ENCODE measurements around the gene TUFM. TPM values are rescaled to one million over a fixed set of nuclear protein-coding genes. Genes with fewer than 3 reads are reported as not detected.
"Not testable (repeated sequence)": the region's sequence is repeated elsewhere in the genome, so short reads cannot be mapped to it uniquely, and the experiment has no call there.

Gene TUFM
- total RNA-seq, 2 donors from 2014 or later: 252 to 427 TPM

DNA sequence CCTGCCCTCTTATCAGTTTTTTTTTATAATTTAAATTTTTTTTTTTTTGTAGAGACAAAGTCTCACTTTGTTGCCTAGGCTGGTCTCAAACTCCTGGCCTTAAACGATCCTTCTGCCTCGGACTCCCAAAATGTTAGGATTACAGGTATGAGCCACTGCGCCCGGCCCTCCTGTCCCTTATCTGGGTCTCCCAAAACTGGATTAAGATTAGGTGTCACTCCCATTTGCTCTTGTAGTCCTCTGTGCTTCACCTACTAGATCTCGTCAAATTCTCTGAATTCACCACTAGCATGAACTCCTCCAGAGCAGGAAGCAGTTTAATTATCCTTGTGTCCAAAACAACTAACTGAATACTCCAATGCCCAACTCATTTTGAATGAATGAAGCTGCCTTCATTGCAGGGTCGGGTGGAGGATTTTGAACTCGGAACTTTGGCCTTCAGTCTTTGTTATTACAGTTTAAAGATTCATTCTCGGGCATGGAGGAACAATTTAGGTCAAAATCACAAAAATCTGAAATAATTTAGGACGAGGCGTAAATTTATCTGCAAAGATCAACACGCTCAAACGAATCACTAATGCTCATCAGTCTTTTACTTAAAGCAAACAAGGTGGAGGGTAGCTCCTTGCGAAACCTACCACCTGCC lies 24.2 kb downstream of the TUFM start:
- peaks cover 15% of the 10 kb centered on the region for H3K4me1 ChIP-seq
- H3K36me3 ChIP-seq: peaks cover 3% of the 10 kb centered on the region
- TF ChIP-seq, protein P1, sequence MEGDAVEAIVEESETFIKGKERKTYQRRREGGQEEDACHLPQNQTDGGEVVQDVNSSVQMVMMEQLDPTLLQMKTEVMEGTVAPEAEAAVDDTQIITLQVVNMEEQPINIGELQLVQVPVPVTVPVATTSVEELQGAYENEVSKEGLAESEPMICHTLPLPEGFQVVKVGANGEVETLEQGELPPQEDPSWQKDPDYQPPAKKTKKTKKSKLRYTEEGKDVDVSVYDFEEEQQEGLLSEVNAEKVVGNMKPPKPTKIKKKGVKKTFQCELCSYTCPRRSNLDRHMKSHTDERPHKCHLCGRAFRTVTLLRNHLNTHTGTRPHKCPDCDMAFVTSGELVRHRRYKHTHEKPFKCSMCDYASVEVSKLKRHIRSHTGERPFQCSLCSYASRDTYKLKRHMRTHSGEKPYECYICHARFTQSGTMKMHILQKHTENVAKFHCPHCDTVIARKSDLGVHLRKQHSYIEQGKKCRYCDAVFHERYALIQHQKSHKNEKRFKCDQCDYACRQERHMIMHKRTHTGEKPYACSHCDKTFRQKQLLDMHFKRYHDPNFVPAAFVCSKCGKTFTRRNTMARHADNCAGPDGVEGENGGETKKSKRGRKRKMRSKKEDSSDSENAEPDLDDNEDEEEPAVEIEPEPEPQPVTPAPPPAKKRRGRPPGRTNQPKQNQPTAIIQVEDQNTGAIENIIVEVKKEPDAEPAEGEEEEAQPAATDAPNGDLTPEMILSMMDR (IDR thresholded peaks at IDR 0.05): no peak
- H3K27me3 ChIP-seq: no peaks in the 10 kb centered on the region
- peak overlapping the region; percentile 100 for H3K27ac ChIP-seq
- intact Hi-C loops (cut with DNase I): loop anchor here (10.0 kb wide), 1 partner anchor 123 kb away; no protein-coding TSS in a partner anchor
- H3K9ac ChIP-seq (ENCODE audit: low read depth in 2 of 2, low read length in 2 of 2): peak overlapping the region; percentile 12 to 84
- H3K9me3 ChIP-seq: no peaks in the 10 kb centered on the region
- no peak for DNase-seq
- peak overlapping the region; percentile 99 for H3K4me3 ChIP-seq

DNA sequence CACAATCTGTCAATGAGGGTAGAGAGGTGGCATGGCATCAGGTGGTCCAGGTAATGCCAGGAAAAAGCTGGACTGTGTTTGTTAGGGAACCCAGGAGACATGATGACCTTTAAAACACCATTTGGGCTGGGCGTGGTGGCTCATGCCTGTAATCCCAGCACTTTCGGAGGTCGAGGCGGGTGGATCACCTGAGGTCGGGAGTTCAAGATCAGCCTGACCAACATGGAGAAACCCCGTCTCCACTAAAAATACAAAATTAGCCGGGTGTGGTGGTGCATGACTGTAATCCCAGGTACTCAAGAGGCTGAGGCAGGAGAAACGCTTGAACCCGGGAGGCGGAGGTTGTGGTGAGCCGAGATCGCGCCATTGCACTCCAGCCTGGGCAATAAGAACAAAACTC lies 25.6 kb downstream of the TUFM start:
- H3K9ac ChIP-seq (ENCODE audit: low read depth in 2 of 2, low read length in 2 of 2); H3K4me3 ChIP-seq; H3K27me3 ChIP-seq; H3K36me3 ChIP-seq; H3K9me3 ChIP-seq: not testable (repeated sequence)
- intact Hi-C loops (cut with DNase I): loop anchor here (10.0 kb wide), 1 partner anchor 124 kb away; no protein-coding TSS in a partner anchor
- Histone ChIP-seq H3K4me1 (peaks cover 15% of the 10 kb centered on the region), H3K27ac (peak overlapping the region; percentile 57)
- DNase-seq: peak; percentile 32

DNA sequence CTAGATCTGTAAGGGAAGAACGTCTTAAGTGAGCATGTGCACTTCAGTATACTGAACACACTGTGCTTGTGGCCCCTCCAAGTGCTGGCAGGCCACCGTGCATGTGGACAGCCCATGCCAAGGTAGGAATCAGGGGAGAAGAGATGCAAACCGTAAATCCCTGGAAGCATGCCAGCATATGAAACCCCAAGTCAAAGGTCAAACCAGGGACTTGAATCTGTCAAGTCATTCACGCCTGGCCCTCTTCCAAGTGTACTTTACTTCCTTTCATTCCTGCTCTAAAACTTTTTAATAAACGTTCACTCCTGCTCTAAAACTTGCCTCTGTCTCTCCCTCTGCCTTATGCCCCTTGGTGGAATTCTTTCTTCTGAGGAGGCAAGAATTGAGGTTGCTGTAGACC lies 26.1 kb downstream of the TUFM start:
- TF ChIP-seq, protein P1 (IDR thresholded peaks at IDR 0.05): no peak
- peak overlapping the region; percentile 57 for H3K27ac ChIP-seq
- H3K36me3 ChIP-seq: no peaks in the 10 kb centered on the region
- no peak overlapping the region for H3K4me3 ChIP-seq
- no peaks in the 10 kb centered on the region for H3K27me3 ChIP-seq
- intact Hi-C loops (cut with DNase I): loop anchor here (10.0 kb wide), 1 partner anchor 125 kb away; no protein-coding TSS in a partner anchor
- peak; percentile 83 for DNase-seq
- H3K9ac ChIP-seq (ENCODE audit: low read depth in 2 of 2, low read length in 2 of 2): peak overlapping the region in 1 of 2 donors; percentile 12
- H3K4me1 ChIP-seq: peaks cover 10% of the 10 kb centered on the region
- no peaks in the 10 kb centered on the region for H3K9me3 ChIP-seq

DNA sequence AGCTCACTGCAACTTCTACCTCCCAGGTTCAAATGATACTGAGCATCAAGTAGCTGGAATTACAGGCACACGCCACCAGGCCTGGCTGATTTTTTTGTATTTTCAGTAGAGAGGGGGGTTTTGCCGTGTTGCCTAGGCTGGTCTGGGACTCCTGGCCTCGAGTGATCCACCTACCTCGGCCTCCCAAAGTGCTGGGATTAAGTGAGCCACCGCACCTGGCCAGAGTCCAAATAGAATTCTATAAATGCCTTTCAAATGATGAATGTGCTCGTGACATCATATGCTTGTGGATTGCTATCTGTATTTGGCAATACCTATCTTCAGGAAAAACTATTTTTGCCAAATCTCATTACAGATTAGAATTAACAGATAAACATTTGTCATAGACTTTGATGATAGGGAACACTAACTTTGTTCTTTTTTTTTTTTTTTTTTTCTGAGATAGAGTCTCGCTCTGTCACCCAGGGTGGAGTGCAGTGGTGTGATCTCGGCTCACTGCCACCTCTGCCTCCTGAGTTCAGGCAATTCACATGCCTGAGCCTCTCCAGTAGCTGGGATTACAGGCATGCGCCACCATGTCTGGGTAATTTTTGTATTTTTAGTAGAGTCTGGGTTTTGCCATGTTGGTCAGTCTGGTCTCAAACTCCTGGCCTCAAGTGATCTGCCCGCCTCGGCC lies 38.6 kb downstream of the TUFM start:
- H3K9me3 ChIP-seq; intact Hi-C loops (cut with DNase I); H3K36me3 ChIP-seq; H3K27me3 ChIP-seq; H3K27ac ChIP-seq; H3K4me1 ChIP-seq; DNase-seq; H3K9ac ChIP-seq (ENCODE audit: low read depth in 2 of 2, low read length in 2 of 2); H3K4me3 ChIP-seq: not testable (repeated sequence)

DNA sequence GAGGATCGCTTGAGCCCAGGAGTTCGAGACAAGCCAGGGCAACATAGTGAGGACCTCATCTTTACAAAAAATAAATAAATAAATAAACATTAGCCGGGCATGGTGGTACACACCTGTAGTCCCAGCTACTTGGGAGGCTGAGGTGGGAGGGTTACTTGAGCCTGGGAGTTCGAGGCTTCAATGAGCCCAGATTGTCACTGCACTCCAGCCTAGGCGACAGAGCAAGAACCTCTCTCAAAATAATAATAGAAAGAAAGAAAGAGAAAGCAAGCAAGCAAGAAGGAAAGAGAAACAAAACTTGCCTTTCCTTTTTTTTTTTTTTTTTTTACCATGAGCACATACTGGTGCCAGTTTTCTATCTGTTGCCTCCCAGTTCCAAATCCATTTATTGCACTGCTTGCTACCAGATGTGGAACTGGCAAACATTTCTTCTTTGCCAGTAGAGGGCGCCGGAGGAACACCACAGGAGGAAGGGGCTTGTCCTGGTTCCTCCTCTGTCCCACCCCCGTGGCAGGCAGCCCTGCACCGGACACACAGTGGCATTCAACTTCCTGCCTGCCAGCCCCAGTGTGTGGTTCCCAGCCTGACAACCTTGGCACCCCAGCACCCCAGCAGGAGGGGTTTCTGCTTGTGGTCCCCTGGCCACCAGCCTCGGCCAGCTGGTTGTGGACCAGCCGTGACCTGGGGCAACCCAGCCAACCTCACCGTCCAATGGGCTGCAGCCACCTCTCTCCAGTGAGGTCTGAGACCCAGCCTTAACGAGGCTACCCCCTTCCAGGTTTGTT lies 43.7 kb downstream of the TUFM start:
- H3K36me3 ChIP-seq; H3K27ac ChIP-seq; H3K4me3 ChIP-seq; H3K9ac ChIP-seq (ENCODE audit: low read depth in 2 of 2, low read length in 2 of 2); H3K9me3 ChIP-seq; intact Hi-C loops (cut with DNase I); H3K4me1 ChIP-seq; H3K27me3 ChIP-seq; DNase-seq: not testable (repeated sequence)

Small RNA genes lying within 50 kb of the gene (microRNA-seq; reads per million reads assigned to microRNA genes)
- not detected for gene MIR4721

Other genes with a start within 250 kb of the TUFM start
- gene SULT1A2, start 249.3 kb downstream of the TUFM start, total RNA-seq: 10 to 100 TPM in 1 of 2 donors, 1 to 10 TPM in 1; 7.6 to 12.6 TPM
- 100 to 1,000 TPM in 1 of 2 donors, 10 to 100 TPM in 1; 61.7 to 150 TPM for gene SULT1A1, start 236.3 kb downstream of the TUFM start, total RNA-seq
- gene NPIPB8, start 208.3 kb downstream of the TUFM start, total RNA-seq: 1 to 10 TPM in 1 of 2 donors, under 1 TPM in 1; 0.74 to 3.6 TPM
- gene EIF3C, start 134.9 kb downstream of the TUFM start, total RNA-seq: 100 to 1,000 TPM; 570 to 571 TPM
- 1 to 10 TPM; 1.5 to 3.4 TPM for gene NPIPB9, start 94.6 kb downstream of the TUFM start, total RNA-seq
- gene ATXN2L, start 23.3 kb downstream of the TUFM start, total RNA-seq: 100 to 1,000 TPM in 1 of 2 donors, 10 to 100 TPM in 1; 85.3 to 134 TPM
- 100 to 1,000 TPM in 1 of 2 donors, 10 to 100 TPM in 1; 54.0 to 111 TPM for gene SH2B1, start 17.5 kb upstream of the TUFM start, total RNA-seq
- 1 to 10 TPM in 1 of 2 donors, under 1 TPM in 1; 0.40 to 2.9 TPM for gene ATP2A1, start 32.1 kb upstream of the TUFM start, total RNA-seq
- gene RABEP2, start 78.9 kb upstream of the TUFM start, total RNA-seq: 10 to 100 TPM; 24.5 to 47.4 TPM
- under 1 TPM; 0.40 to 0.74 TPM for gene CD19, start 85.6 kb upstream of the TUFM start, total RNA-seq
- gene NFATC2IP, start 104.6 kb upstream of the TUFM start, total RNA-seq: 10 to 100 TPM; 33.3 to 57.1 TPM
- gene SPNS1, start 128.4 kb upstream of the TUFM start, total RNA-seq: 10 to 100 TPM; 30.3 to 56.3 TPM
- 1 to 10 TPM; 3.7 to 7.3 TPM for gene LAT, start 138.7 kb upstream of the TUFM start, total RNA-seq